Fibroblast of lung (primary cell): ENCODE data around the gene TWF1. TPM values are rescaled to one million over a fixed set of nuclear protein-coding genes. Genes with fewer than 3 reads are reported as not detected.
A peak's percentile ranks its signal among the peaks of the same experiment; 100 is the strongest.

Experiments
- DNase-seq, 2 donors: peaks; one replicate each; pipeline versions ENCODE4 v3.0.0 to v3.0.0-alpha.2; 2010; ENCODE audit warnings: low read depth in 2 of 2
- H2AFZ ChIP-seq: 2 replicates; pipeline ENCODE4 v1.5.1; 2012; ENCODE audit warnings: low read length, control low read depth, inconsistent platforms
- H3K27ac ChIP-seq: 2 replicates; pipeline ENCODE4 v1.5.1; 2011; ENCODE audit warnings: low read length, control low read depth; ENCODE audit not compliant: insufficient read depth
- H3K27me3 ChIP-seq: 2 replicates; pipeline ENCODE4 v1.5.1; 2011; ENCODE audit warnings: mild to moderate bottlenecking, low read length; ENCODE audit not compliant: control insufficient read depth, insufficient read depth
- H3K36me3 ChIP-seq: 2 replicates; pipeline ENCODE4 v1.5.1; 2011; ENCODE audit warnings: low read length; ENCODE audit not compliant: control insufficient read depth, insufficient read depth
- H3K4me1 ChIP-seq: 2 replicates; pipeline ENCODE4 v1.5.1; 2011; ENCODE audit warnings: low read length; ENCODE audit not compliant: control insufficient read depth, insufficient read depth; ENCODE audit errors: extremely low read depth
- H3K4me2 ChIP-seq: 2 replicates; pipeline ENCODE4 v1.5.1; 2011; ENCODE audit warnings: low read length, control low read depth; ENCODE audit not compliant: insufficient read depth; ENCODE audit errors: extremely low read depth
- H3K4me3 ChIP-seq, 4 experiments: fragments of 200-600 bp in 1 of 4; sonication (generic) in 1 of 4; replicated peaks in 1 of 4; 2 replicates each; pipeline ENCODE4 v1.5.1; 2011 to 2016; ENCODE audit warnings: low read length in 4 of 4, low read depth in 3 of 4, mild to moderate bottlenecking in 3 of 4, control low read depth in 2 of 4, inconsistent platforms in 1 of 4, mixed read lengths in 1 of 4; ENCODE audit not compliant: insufficient read depth in 1 of 4; ENCODE audit errors: control extremely low read depth in 1 of 4
- H3K79me2 ChIP-seq: 2 replicates; pipeline ENCODE4 v1.5.1; 2012; ENCODE audit warnings: mild to moderate bottlenecking, low read length, inconsistent platforms; ENCODE audit not compliant: control insufficient read depth, insufficient read depth
- H3K9ac ChIP-seq: 2 replicates; pipeline ENCODE4 v1.5.1; 2011; ENCODE audit warnings: mild to moderate bottlenecking, low read length, control low read depth; ENCODE audit not compliant: insufficient read depth
- H3K9me3 ChIP-seq: 2 replicates; pipeline ENCODE4 v1.5.1; 2012; ENCODE audit warnings: low read depth, low read length; ENCODE audit not compliant: control insufficient read depth, insufficient read depth
- H4K20me1 ChIP-seq: 2 replicates; pipeline ENCODE4 v1.5.1; 2011; ENCODE audit warnings: low read length; ENCODE audit not compliant: control insufficient read depth, insufficient read depth; ENCODE audit errors: extremely low read depth
- CTCF ChIP-seq, 2 donors: IDR thresholded peaks in 1 of 2; conservative IDR thresholded peaks in 1 of 2; 1 replicate in 1 of 2; 2 replicates in 1 of 2; pipeline ENCODE4 v1.5.1; 2011 to 2012; ENCODE audit warnings: low read length in 2 of 2, control low read depth in 1 of 2, inconsistent platforms in 1 of 2, low read depth in 1 of 2, mild to moderate bottlenecking in 1 of 2
- EZH2 ChIP-seq: IDR thresholded peaks from 2 replicates; pipeline ENCODE4 v1.5.1; 2012; ENCODE audit warnings: low read length, control low read depth, mild to moderate bottlenecking; ENCODE audit errors: missing control alignments
- polyA plus RNA-seq, 2 donors: library from polyadenylated mRNA; depleted of rRNA in 1 of 2; stranded (reverse) in 1 of 2; unstranded in 1 of 2; fragments of >200 nt; gene quantifications; 2 replicates each; pipeline ENCODE4 v1.2.1, GENCODE V29; 2011 to 2012; ENCODE audit warnings: missing spikeins in 1 of 2
- total RNA-seq: library from RNA; depleted of rRNA; stranded (reverse); fragments of >200 nt; gene quantifications from 2 replicates; pipeline ENCODE4 v1.2.1, GENCODE V29; 2014

TWF1 gene
- total and polyA plus RNA-seq, 2 donors (not counting 1 experiment from before 2014, with no cell fraction given), result 117 to 140 TPM

- no peak for TF ChIP-seq EZH2
- Histone ChIP-seq H2AFZ (no peak overlapping the region), H3K79me2 (no peaks in the 10 kb centered on the region), H3K27me3 (no peaks in the 10 kb centered on the region), H3K27ac (no peak overlapping the region), H3K9me3 (no peaks in the 10 kb centered on the region), H4K20me1 (no peaks in the 10 kb centered on the region), H3K36me3 (no peaks in the 10 kb centered on the region), H3K9ac (no peak overlapping the region), H3K4me3 (no peak overlapping the region), H3K4me1 (no peaks in the 10 kb centered on the region), H3K4me2 (no peak overlapping the region)
- DNase-seq, result peak in 1 of 2 donors; percentile 31
Observed at GRCh38 chr12:43766291-43766690, 39.8 kb downstream of the TWF1 start.

GRCh38 chr12:43764528-43764927, 41.6 kb downstream of the TWF1 start:
- DNase-seq, result no peak
- H2AFZ ChIP-seq, result no peak overlapping the region
- H3K79me2 ChIP-seq, result peaks cover 8% of the 10 kb centered on the region
- no peak for TF ChIP-seq EZH2
- TF ChIP-seq CTCF (conservative IDR thresholded peaks at IDR 0.05 in 1 of 2, IDR thresholded peaks at IDR 0.05 in 1 of 2; ENCODE audit: low read depth in 1 of 2, low read length in 2 of 2), result no peak
- no peak overlapping the region for H3K4me3 ChIP-seq
- no peak overlapping the region for H3K4me2 ChIP-seq
- H3K4me1 ChIP-seq, result peaks cover 5% of the 10 kb centered on the region
- no peaks in the 10 kb centered on the region for H4K20me1 ChIP-seq
- H3K27me3 ChIP-seq, result no peaks in the 10 kb centered on the region
- no peaks in the 10 kb centered on the region for H3K36me3 ChIP-seq
- no peak overlapping the region for H3K9ac ChIP-seq
- no peak overlapping the region for H3K27ac ChIP-seq
- no peaks in the 10 kb centered on the region for H3K9me3 ChIP-seq

- H3K36me3 ChIP-seq, result no peaks in the 10 kb centered on the region
- no peak overlapping the region for H3K27ac ChIP-seq
- no peak overlapping the region for H3K9ac ChIP-seq
- H3K4me3 ChIP-seq, result no peak overlapping the region
- H3K9me3 ChIP-seq, result no peaks in the 10 kb centered on the region
- no peak overlapping the region for H3K4me2 ChIP-seq
- TF ChIP-seq CTCF (conservative IDR thresholded peaks at IDR 0.05 in 1 of 2, IDR thresholded peaks at IDR 0.05 in 1 of 2; ENCODE audit: low read depth in 1 of 2, low read length in 2 of 2), result no peak
- no peak for TF ChIP-seq EZH2
- DNase-seq, result peak in 1 of 2 donors; percentile 6
- H3K27me3 ChIP-seq, result no peaks in the 10 kb centered on the region
- H4K20me1 ChIP-seq, result no peaks in the 10 kb centered on the region
- H3K79me2 ChIP-seq, result peaks cover 8% of the 10 kb centered on the region
- no peak overlapping the region for H2AFZ ChIP-seq
- H3K4me1 ChIP-seq, result peaks cover 5% of the 10 kb centered on the region
Observed at GRCh38 chr12:43763769-43764168, 42.3 kb downstream of the TWF1 start.
